CD4-positive, alpha-beta T cell treated with Interleukin-4 for 4 hours (primary cell): ENCODE measurements around the gene DHRS12.

Source experiments
- DNase-seq: peaks from one replicate; pipeline ENCODE4 v3.0.0-alpha.2; 2020

The DHRS12 gene

GRCh38 chr13:51780099-51780498 lies 23.9 kb downstream of the DHRS12 start:
- no peak for DNase-seq

- DNase-seq = no peak
Observed at GRCh38 chr13:51778392-51778791, 25.6 kb downstream of the DHRS12 start.

- DNase-seq = no peak
Observed at GRCh38 chr13:51777921-51778320, 26.0 kb downstream of the DHRS12 start.

DNA sequence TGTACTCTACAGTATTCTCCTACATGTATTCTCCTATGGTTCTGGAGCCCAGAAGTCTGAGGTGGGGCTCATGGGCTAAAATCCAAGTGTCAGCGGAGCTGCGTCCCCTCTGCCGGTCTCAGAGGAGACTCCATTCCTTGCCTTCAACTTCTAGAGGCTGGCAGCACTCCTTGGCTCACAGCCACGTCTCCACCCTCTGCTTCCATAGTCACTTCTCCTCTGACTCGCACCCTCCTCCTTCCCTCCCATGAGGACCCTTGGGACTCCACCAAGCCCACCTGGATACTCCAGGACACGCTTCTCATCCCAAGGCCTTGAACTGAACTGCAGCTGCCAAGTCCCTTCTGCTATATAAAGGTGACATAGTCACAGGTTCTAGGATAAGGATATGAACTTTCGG lies 27.8 kb downstream of the DHRS12 start:
- no peak for DNase-seq

GRCh38 chr13:51773515-51773914 lies 30.4 kb downstream of the DHRS12 start:
- no peak for DNase-seq

DNA sequence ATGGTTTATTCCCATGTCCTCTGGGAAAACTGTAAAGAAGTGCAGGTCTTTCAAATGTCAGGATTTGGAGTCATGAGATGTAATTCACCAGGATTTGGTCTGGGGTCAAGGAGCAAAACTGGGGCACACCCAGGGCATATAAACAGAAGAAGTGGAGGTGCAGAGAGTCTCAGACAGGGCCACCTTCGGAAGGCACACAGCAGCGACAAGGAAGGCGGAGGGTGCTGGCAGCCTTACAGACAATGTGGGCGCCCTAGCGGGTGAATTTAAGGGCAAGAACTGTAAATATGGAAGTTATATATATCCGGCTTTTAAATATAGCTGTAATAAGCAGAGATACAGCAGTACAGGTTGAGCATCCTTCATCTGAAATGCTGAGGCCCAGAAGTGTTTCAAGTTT lies 31.2 kb downstream of the DHRS12 start:
- no peak for DNase-seq

GRCh38 chr13:51772105-51772455 lies 31.9 kb downstream of the DHRS12 start:
- no peak for DNase-seq

- no peak for DNase-seq
Observed at GRCh38 chr13:51771418-51772104, 32.4 kb downstream of the DHRS12 start.

GRCh38 chr13:51770681-51771417 lies 33.1 kb downstream of the DHRS12 start:
- no peak for DNase-seq

- no peak for DNase-seq
Observed at GRCh38 chr13:51770160-51770559, 33.8 kb downstream of the DHRS12 start.

- DNase-seq = no peak
Observed at GRCh38 chr13:51769455-51770127, 34.4 kb downstream of the DHRS12 start.

DNA sequence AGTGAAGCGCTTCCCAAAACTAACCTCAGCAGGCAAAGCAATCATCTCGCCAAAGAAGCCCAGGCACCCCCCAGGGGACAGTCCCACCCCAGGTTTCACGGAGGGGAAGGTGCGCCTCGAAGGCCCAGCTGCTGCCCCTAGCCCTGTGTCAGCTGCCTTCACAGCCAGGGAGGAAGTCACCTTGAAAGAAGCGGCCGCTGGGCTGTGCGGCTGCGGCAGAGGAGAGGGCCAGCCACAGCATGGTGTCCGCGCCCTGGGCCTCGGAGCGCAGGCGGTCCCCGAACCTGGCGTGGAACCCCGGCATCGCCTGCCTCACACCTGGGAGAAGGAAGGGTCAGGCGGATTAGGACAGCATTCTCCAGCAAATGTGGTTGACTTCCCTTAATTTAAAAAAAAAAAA lies 35.0 kb downstream of the DHRS12 start:
- DNase-seq = no peak

DNA sequence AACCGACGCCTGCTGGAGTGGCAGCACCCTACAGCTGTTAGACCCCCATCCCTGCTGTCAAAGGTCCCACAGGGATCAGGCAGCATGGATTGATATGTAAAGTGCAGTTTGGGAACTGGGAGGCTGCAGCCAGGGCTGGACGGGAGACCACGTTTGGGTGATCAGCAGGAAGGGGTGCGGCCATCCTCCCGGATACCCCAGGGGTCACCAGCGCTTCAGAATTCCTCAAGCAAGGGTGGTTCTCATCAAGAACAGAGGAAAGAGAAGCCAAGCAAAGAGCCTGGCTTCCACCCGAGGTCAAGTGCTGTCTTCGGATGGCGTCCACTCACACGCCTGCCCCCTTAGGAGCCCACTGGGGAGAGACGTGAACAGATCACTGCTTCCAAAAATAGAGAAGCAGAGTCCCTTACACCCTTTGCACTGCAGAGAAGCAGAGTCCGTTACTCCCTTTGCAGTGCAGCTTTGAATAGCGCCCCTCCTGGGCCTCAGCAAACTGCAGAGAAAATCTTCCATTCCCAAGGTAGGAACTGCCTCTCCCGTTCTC lies 35.5 kb downstream of the DHRS12 start:
- no peak for DNase-seq

GRCh38 chr13:51767100-51767499 lies 36.9 kb downstream of the DHRS12 start:
- no peak for DNase-seq

DNA sequence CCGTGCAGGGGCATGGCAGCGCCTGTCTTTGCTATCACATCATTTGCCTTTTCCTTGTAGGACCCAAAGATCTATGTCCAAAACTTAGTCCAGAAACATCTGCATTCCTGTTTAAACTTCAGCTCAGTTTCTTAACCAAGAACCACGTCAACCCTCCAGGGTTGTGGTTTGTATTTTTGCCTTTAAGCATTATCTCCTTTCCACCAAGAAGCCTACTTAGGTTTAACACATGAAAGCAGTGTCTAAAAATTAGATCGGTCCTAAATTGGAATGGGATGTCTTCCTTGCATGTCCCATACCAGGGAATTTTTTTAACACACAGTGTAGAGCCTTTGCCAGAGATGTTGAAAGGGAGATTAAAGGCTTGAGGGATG lies 38.8 kb downstream of the DHRS12 start:
- no peak for DNase-seq

DNA sequence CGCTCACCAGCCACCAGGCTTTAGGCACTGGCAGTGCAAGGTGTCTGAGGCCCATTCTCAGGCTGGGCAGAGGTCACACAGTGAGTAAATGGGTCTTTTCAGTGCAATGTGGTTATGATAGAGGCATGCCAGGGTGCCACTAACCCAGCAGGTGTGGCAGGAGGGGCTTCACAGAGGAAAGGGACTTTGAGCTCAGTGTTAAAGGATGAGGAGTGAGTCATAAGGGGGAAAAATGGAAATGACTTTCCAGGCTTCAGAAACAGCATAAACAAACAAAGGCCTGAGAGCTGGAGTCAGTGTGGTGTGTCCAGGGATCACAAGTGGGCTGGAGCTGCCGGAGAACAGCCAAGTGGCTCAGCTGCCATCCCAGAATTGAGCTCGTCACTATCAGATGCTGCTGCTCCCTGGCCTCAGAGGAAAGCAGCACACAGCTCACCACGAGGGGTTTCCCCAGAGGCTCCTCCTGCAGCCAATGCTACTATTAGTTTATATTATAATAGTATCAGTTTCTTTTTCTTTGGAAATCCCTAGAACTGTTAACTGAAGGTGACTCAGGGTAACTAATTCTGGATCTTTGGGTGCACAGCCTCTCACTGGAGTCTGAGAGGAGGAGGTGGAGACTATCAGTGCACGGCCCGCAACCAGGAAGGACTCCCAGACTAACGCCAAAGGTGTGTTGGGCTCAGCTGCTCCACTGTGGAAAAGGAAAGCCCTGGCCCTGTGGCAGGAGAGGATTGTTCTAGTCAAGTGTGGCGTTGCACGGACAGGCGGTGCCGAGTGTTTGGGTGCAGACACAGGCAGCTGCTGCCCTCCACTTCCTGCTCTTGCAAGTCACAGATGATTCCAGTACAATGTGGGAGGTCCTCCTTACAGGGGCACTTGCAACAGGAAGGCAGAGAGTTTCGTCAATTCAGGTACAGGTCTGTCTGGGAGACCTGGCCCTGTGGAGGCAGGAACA lies 39.5 kb downstream of the DHRS12 start:
- DNase-seq = peak; percentile 79

GRCh38 chr13:51763486-51763885 lies 40.5 kb downstream of the DHRS12 start:
- DNase-seq = no peak

DNA sequence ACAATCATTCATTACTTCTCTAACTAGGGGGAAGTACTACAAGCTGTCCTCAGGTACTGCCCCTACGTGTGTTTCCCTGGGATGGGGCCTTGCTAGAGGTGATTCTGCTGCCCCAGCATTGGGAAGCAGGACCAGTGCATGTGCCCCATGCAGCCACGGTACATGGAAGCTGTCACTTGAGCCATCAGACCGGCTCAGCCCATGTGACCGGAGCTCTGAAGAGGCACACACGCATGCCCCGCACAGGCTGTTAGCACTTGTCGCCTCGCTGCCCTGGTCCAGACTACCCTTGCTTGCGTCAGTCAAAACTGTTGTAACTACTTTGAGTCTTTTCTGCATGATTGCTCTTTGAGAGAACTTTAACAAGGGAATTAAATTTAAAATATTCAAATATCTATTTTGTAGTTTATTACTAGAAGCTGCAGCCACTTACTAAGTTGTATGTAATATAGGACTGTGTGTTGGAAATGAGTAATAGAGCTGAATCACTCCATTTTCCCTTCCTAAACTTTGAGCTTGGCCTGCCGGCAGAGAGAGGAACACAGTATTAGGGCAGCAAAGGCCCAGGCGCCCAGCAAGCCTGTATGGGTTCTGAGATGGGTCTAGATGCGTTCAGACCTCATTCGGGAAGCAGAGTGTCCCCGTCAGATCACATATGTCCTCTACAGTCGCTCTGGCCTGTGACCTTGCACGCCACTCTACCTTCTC lies 42.2 kb downstream of the DHRS12 start:
- DNase-seq = no peak

DNA sequence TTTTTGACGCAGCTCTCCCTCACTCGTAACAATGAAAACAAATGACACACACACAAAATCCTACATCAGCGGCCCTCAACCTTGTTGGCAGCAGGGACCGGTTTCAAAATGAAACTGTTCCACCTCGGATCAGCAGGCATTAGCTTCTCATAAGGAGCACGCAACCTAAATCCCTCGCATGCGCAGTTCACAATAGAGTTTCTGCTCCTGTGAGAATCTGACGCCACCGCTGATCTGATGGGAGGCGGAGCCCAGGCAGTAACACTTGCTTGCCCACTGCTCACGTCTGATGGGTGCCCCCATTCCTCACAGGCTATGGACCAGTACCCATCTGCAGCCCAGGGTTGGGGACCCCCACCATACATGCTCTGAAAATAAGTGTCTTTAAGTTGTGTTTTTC lies 43.4 kb downstream of the DHRS12 start:
- DNase-seq = no peak

GRCh38 chr13:51759240-51759639 lies 44.7 kb downstream of the DHRS12 start:
- no peak for DNase-seq

- DNase-seq = no peak
Observed at GRCh38 chr13:51758691-51759090, 45.3 kb downstream of the DHRS12 start.

- no peak for DNase-seq
Observed at GRCh38 chr13:51756651-51757050, 47.3 kb downstream of the DHRS12 start.
